Ovary (tissue), 9 donors: Measurements from ENCODE around the gene TENT5A. TPM values are rescaled to one million over a fixed set of nuclear protein-coding genes. Genes with fewer than 3 reads are reported as not detected.

Source experiments
- DNase-seq, 5 donors: peaks; one replicate each; pipeline ENCODE4 v3.0.0-alpha.2; 2019 to 2020
- H3K27ac ChIP-seq, 2 donors: fragments of 200-600 bp; one replicate each; pipeline versions ENCODE4 v1.5.1 to v1.8.0; 2019 to 2022
- H3K27me3 ChIP-seq: fragments of 200-600 bp; one replicate; pipeline ENCODE4 v1.8.0; 2022
- H3K36me3 ChIP-seq: fragments of 200-600 bp; sonication (generic); one replicate; pipeline ENCODE4 v1.5.1; 2019
- H3K4me1 ChIP-seq: one replicate; pipeline ENCODE4 v1.8.1; 2013; ENCODE audit warnings: mild to moderate bottlenecking, moderate library complexity; ENCODE audit not compliant: insufficient read depth
- H3K4me3 ChIP-seq: fragments of 200-600 bp; sonication (generic); one replicate; pipeline ENCODE4 v1.5.1; 2017
- H3K9me3 ChIP-seq, 2 donors: fragments of 200-600 bp in 1 of 2; sonication (generic) in 1 of 2; one replicate each; pipeline versions ENCODE4 v1.5.1 to v1.8.1; 2013 to 2019; ENCODE audit warnings: mild to moderate bottlenecking in 1 of 2, moderate library complexity in 1 of 2
- CTCF ChIP-seq, 3 donors: fragments of 450-650 bp in 2 of 3; fragments of 200-600 bp in 1 of 3; IDR thresholded peaks; one replicate each; pipeline versions ENCODE4 v1.5.1 to v1.8.0; 2016 to 2022; ENCODE audit warnings: antibody characterized with exemption in 3 of 3, mild to moderate bottlenecking in 1 of 3
- EP300 ChIP-seq: sonication (generic); formaldehyde crosslinking; IDR thresholded peaks from one replicate; pipeline ENCODE4 v1.6.1; 2017; ENCODE audit warnings: antibody characterized with exemption
- POLR2A ChIP-seq: fragments of 450-650 bp; IDR thresholded peaks from one replicate; pipeline ENCODE4 v1.6.1; 2017; ENCODE audit warnings: antibody characterized with exemption, mild to moderate bottlenecking, moderate library complexity
- WGBS, 3 donors: extraction: QIAGEN DNeasy Blood & Tissue Kit in 1 of 3; methylation state at CpG; one replicate each; pipeline versions ENCODE4 v1.1.5 to v1.1.7; 2013 to 2017; 5-methylcytosine and 5-hydroxymethylcytosine counted together
- intact Hi-C, 4 donors: fragments of 100-400 bp; cut with DNase I; formaldehyde crosslinking; loops; one replicate each; pipeline versions ENCODE4 v1.11.0 to v1.15.1; 2022 to 2023
- polyA plus RNA-seq, 2 donors: library from polyadenylated mRNA; stranded (reverse); fragments of 200-250 nt in 1 of 2; fragments of 350-450 nt in 1 of 2; fragmentation: Illumina TruSeq in 1 of 2; extraction: RNeasy Lipid Tissue Mini Kit (QIAGEN cat#74804) in 1 of 2; gene quantifications; one replicate each; pipeline ENCODE4 v1.2.3, GENCODE V29; 2013 to 2014
- total RNA-seq, 7 donors: library from RNA; depleted of rRNA in 2 of 7; stranded (reverse); fragments of >200 nt in 2 of 7; fragmentation: NEBNext Ultra II Directional in 3 of 7; extraction: Animal tissue kit (Norgen Biotek cat#: 25700) in 3 of 7; gene quantifications; one replicate each; pipeline versions ENCODE4 v1.1.0 to v1.2.4, GENCODE V29; 2016 to 2023
- donor health status: DM: no; HTN: no; CAD: no; lungs with moderate emphysema.
- donor health status: DM: no; HTN: no; CAD: no.
- donor health status: Bipolar disorder and iron deficiency.
- donor health status: DM: yes; HTN: yes; CAD: no.
- donor health status: DM: no; HTN: no; CAD: no.
- donor health status: DM: yes; HTN: yes; CAD: no.

TENT5A gene
- total and polyA plus RNA-seq, 9 donors = 14.6 to 47.1 (median 29.4) TPM

- H3K9me3 ChIP-seq = no peaks in the 10 kb centered on the region
- intact Hi-C loops = no loop called here
- H3K4me3 ChIP-seq = no peak overlapping the region
- no peaks in the 10 kb centered on the region for H3K4me1 ChIP-seq
- 82 to 91% (median 83%) methylated on average over 6 of the region's 6 CpGs for WGBS, 3 donors
- H3K27me3 ChIP-seq = no peaks in the 10 kb centered on the region
- TF ChIP-seq POLR2A (no peak), EP300 (no peak), CTCF (IDR thresholded peaks at IDR 0.05) (no peak)
- no peak overlapping the region for H3K27ac ChIP-seq
- no peaks in the 10 kb centered on the region for H3K36me3 ChIP-seq
- DNase-seq = no peak
Observed at GRCh38 chr6:81739230-81740195, 13.0 kb downstream of the TENT5A start.

GRCh38 chr6:81736428-81736827, 16.1 kb downstream of the TENT5A start:
- TF ChIP-seq EP300 (no peak), POLR2A (no peak), CTCF (IDR thresholded peaks at IDR 0.05) (no peak)
- no peaks in the 10 kb centered on the region for H3K4me1 ChIP-seq

GRCh38 chr6:81735756-81736380, 16.6 kb downstream of the TENT5A start:
- Histone ChIP-seq H3K9me3 (no peaks in the 10 kb centered on the region), H3K4me3 (no peak overlapping the region), H3K36me3 (no peaks in the 10 kb centered on the region), H3K27me3 (no peaks in the 10 kb centered on the region), H3K4me1 (no peaks in the 10 kb centered on the region), H3K27ac (no peak overlapping the region)
- DNase-seq = no peak
- WGBS, 3 donors = 97 to 100% (median 98%) methylated on average over 1 of the region's 1 CpG
- intact Hi-C loops = no loop called here
- no peak for TF ChIP-seq POLR2A
- TF ChIP-seq EP300 = no peak
- TF ChIP-seq CTCF (IDR thresholded peaks at IDR 0.05) = no peak

More at GRCh38 chr6:81736428-81736827, 16.1 kb downstream of the TENT5A start:
- intact Hi-C loops = no loop called here
- no peaks in the 10 kb centered on the region for H3K36me3 ChIP-seq
- no peak overlapping the region for H3K27ac ChIP-seq
- no peak for DNase-seq
- H3K4me3 ChIP-seq = no peak overlapping the region
- H3K27me3 ChIP-seq = no peaks in the 10 kb centered on the region
- no peaks in the 10 kb centered on the region for H3K9me3 ChIP-seq

- Histone ChIP-seq H3K36me3 (no peaks in the 10 kb centered on the region), H3K27me3 (no peaks in the 10 kb centered on the region), H3K9me3 (no peaks in the 10 kb centered on the region), H3K4me1 (no peaks in the 10 kb centered on the region), H3K27ac (no peak overlapping the region), H3K4me3 (no peak overlapping the region)
- 92 to 96% (median 96%) methylated on average over 2 of the region's 2 CpGs for WGBS, 3 donors
- intact Hi-C loops = no loop called here
- DNase-seq = no peak
- TF ChIP-seq EP300 (no peak), POLR2A (no peak)
Observed at GRCh38 chr6:81734500-81735150, 17.9 kb downstream of the TENT5A start.
